Endothelial cell of umbilical vein (primary cell): ENCODE results near the gene AVPR1A. TPM values are rescaled to one million over a fixed set of nuclear protein-coding genes. Genes with fewer than 3 reads are reported as not detected.

Experiments
- BruUV-seq: library from RNA; stranded (reverse); fragments of 400-500 nt; replicated peaks from 2 replicates; lab custom pipeline; 2021; lab: Mats Ljungman, UMichigan
- CTCF ChIA-PET: fragments of 300-600, 350-600 bp; sonication (Branson Sonifier 250); formaldehyde crosslinking; loops from one replicate; lab custom pipeline; 2021; ENCODE audit warnings: antibody characterized with exemption, inconsistent platforms; lab: Charles Lee
- POLR2A ChIA-PET: fragments of 300-600, 350-600 bp; sonication (Branson Sonifier 250); formaldehyde crosslinking; loops from one replicate; lab custom pipeline; 2021; ENCODE audit warnings: antibody characterized with exemption, inconsistent platforms; lab: Charles Lee
- DNase-seq: peaks from one replicate; pipeline ENCODE4 v3.0.0-alpha.2; 2011; ENCODE audit warnings: low read depth, low spot score
- FAIRE-seq: peaks from 2 replicates; lab custom pipeline; 2011; peaks lifted over from hg19 to GRCh38; lab: Jason Lieb, UNC
- H2AFZ ChIP-seq: 2 replicates; pipeline ENCODE4 v1.6.0; 2012; ENCODE audit warnings: low read depth, low read length, control low read depth, inconsistent platforms
- H3K27ac ChIP-seq: 2 replicates; pipeline ENCODE4 v1.5.1; 2011; ENCODE audit warnings: low read depth, mild to moderate bottlenecking, control low read depth, low read length, moderate library complexity; ENCODE audit not compliant: insufficient read depth
- H3K27me3 ChIP-seq, 2 experiments: 2 replicates each; pipeline versions ENCODE4 v1.6.0 to v1.6.1; 2011; ENCODE audit warnings: low read length in 2 of 2, mixed read lengths in 1 of 2; ENCODE audit not compliant: control insufficient read depth in 2 of 2, insufficient read depth in 2 of 2
- H3K36me3 ChIP-seq, 2 experiments: 2 replicates in 1 of 2; 3 replicates in 1 of 2; pipeline ENCODE4 v1.5.1; 2011; ENCODE audit warnings: low read length in 2 of 2, mild to moderate bottlenecking in 1 of 2, moderate library complexity in 1 of 2; ENCODE audit not compliant: control insufficient read depth in 2 of 2, insufficient read depth in 2 of 2; ENCODE audit errors: extremely low read depth in 1 of 2
- H3K4me1 ChIP-seq: 3 replicates; pipeline ENCODE4 v1.5.1; 2011; ENCODE audit warnings: mild to moderate bottlenecking, low read length; ENCODE audit not compliant: control insufficient read depth, insufficient read depth; ENCODE audit errors: extremely low read depth
- H3K4me2 ChIP-seq: 2 replicates; pipeline ENCODE4 v1.6.1; 2011; ENCODE audit warnings: low read length, control low read depth, mixed read lengths; ENCODE audit not compliant: insufficient read depth
- H3K4me3 ChIP-seq, 3 experiments: fragments of 200-600 bp in 1 of 3; sonication (generic), shearing (Covaris generic) in 1 of 3; replicated peaks in 1 of 3; 2 replicates each; pipeline ENCODE4 v1.5.1; 2011 to 2016; ENCODE audit warnings: control low read depth in 3 of 3, low read length in 3 of 3, mild to moderate bottlenecking in 2 of 3, inconsistent platforms in 1 of 3, low read depth in 1 of 3, moderate library complexity in 1 of 3; ENCODE audit not compliant: insufficient read depth in 1 of 3
- H3K79me2 ChIP-seq: 2 replicates; pipeline ENCODE4 v1.6.0; 2012; ENCODE audit warnings: low read length, inconsistent platforms; ENCODE audit not compliant: control insufficient read depth, insufficient read depth
- H3K9ac ChIP-seq: replicated peaks from 2 replicates; pipeline ENCODE3; 2011; ENCODE audit warnings: low read length, control low read depth; ENCODE audit not compliant: insufficient read depth; ENCODE audit errors: extremely low read depth
- H3K9me1 ChIP-seq: replicated peaks from 3 replicates; pipeline ENCODE4 v1.6.0; 2011; ENCODE audit warnings: mild to moderate bottlenecking, low read length; ENCODE audit not compliant: control insufficient read depth, insufficient read depth; ENCODE audit errors: extremely low read depth
- H3K9me3 ChIP-seq: replicated peaks from 2 replicates; pipeline ENCODE4 v1.5.1; 2012; ENCODE audit warnings: low read length, inconsistent platforms; ENCODE audit not compliant: control insufficient read depth, insufficient read depth
- H4K20me1 ChIP-seq: replicated peaks from 2 replicates; pipeline ENCODE3; 2011; ENCODE audit warnings: mild to moderate bottlenecking, low read length; ENCODE audit not compliant: control insufficient read depth, insufficient read depth; ENCODE audit errors: extremely low read depth
- EZH2 ChIP-seq: IDR thresholded peaks from 2 replicates; pipeline ENCODE4 v1.6.1; 2012; ENCODE audit warnings: borderline replicate concordance, low read depth, mild to moderate bottlenecking, moderate library complexity, low read length, inconsistent platforms; ENCODE audit not compliant: severe bottlenecking
- JUN ChIP-seq: IDR thresholded peaks from 2 replicates; pipeline ENCODE4 v1.6.1; 2011; ENCODE audit warnings: borderline replicate concordance, low read depth; ENCODE audit not compliant: insufficient read length, insufficient read depth
- dilution Hi-C: fragments of 300-500 bp; cut with MboI; formaldehyde crosslinking; loops from one replicate; pipeline ENCODE4 v1.15.0; 2019; ENCODE audit warnings: low sequenced_read_pairs; ENCODE audit not compliant: extremely low pct_ligation_motif_present
- intact Hi-C: fragments of 100-400 bp; cut with micrococcal nuclease; formaldehyde crosslinking; loops from one replicate; pipeline ENCODE4 v1.10.0; 2022
- polyA plus RNA-seq, 4 experiments: library from polyadenylated mRNA; depleted of rRNA in 3 of 4; stranded (reverse) in 3 of 4; unstranded in 1 of 4; fragments of >200 nt; gene quantifications; 2 replicates each; pipeline versions ENCODE4 v1.2.1 to v1.2.3, GENCODE V29; 2011 to 2012; ENCODE audit warnings: missing spikeins in 1 of 4
- total RNA-seq: library from RNA; stranded (reverse); gene quantifications from 2 replicates; pipeline ENCODE4 v1.2.3, GENCODE V29; 2021
- TF ChIP-seq, protein P1 (sequence below), 2 donors: IDR thresholded peaks; 1 replicate in 1 of 2; 2 replicates in 1 of 2; pipeline ENCODE4 v1.5.1; 2011; ENCODE audit warnings: low read length in 2 of 2, mild to moderate bottlenecking in 2 of 2, moderate library complexity in 2 of 2, control low read depth in 1 of 2, inconsistent platforms in 1 of 2, low read depth in 1 of 2; ENCODE audit not compliant: insufficient read depth in 1 of 2; ENCODE audit errors: extremely low read depth in 1 of 2

Gene AVPR1A
- total and polyA plus RNA-seq, 2 donors (not counting 3 experiments of a cell fraction or from before 2014, with no cell fraction given) = not detected

DNA sequence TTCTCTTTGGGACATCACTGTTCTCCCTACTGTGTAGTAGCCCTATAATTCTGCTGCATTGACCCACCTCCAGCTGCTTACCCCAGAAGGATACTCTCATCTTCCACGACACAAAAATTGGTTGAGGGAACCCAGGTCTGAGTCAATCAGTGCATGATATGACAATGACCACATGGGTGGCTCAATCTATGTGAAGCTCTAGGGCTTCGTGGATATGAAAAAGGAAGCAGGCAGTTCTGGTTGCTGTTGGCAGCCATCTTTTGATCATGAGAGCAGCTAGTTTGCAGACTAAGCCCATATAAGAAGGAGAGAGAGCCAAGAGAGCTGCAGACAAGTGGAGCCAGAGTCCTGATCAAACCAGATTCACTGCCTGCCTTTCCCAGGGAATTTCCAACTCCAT, 57.9 kb downstream of the AVPR1A start:
- Histone ChIP-seq H3K79me2 (no peaks in the 10 kb centered on the region), H3K4me1 (no peaks in the 10 kb centered on the region), H3K36me3 (no peaks in the 10 kb centered on the region), H3K27ac (no peak overlapping the region), H3K9me3 (no peaks in the 10 kb centered on the region), H2AFZ (no peak overlapping the region), H3K4me2 (no peak overlapping the region), H3K27me3 (peaks cover 0 to 11% of the 10 kb centered on the region in 2 experiments), H4K20me1 (no peaks in the 10 kb centered on the region), H3K9me1 (no peaks in the 10 kb centered on the region), H3K9ac (no peak overlapping the region), H3K4me3 (no peak overlapping the region)
- POLR2A ChIA-PET = no interaction called here
- FAIRE-seq (no peak), DNase-seq (no peak)
- BruUV-seq = no TSS peak
- dilution Hi-C loops = no loop called here
- no peak for TF ChIP-seq EZH2
- no peak for TF ChIP-seq JUN
- TF ChIP-seq, protein P1, sequence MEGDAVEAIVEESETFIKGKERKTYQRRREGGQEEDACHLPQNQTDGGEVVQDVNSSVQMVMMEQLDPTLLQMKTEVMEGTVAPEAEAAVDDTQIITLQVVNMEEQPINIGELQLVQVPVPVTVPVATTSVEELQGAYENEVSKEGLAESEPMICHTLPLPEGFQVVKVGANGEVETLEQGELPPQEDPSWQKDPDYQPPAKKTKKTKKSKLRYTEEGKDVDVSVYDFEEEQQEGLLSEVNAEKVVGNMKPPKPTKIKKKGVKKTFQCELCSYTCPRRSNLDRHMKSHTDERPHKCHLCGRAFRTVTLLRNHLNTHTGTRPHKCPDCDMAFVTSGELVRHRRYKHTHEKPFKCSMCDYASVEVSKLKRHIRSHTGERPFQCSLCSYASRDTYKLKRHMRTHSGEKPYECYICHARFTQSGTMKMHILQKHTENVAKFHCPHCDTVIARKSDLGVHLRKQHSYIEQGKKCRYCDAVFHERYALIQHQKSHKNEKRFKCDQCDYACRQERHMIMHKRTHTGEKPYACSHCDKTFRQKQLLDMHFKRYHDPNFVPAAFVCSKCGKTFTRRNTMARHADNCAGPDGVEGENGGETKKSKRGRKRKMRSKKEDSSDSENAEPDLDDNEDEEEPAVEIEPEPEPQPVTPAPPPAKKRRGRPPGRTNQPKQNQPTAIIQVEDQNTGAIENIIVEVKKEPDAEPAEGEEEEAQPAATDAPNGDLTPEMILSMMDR (IDR thresholded peaks at IDR 0.05; ENCODE audit: extremely low read depth in 1 of 2, insufficient read depth in 1 of 2, low read depth in 1 of 2, low read length in 2 of 2) = no peak
- intact Hi-C loops = no loop called here
- CTCF ChIA-PET = interaction anchor here (1.3 kb wide), 1 partner anchor 9 kb away, joined by 4 read pairs; no protein-coding TSS in a partner anchor

Other genes starting within 250 kb of the AVPR1A start
- gene PPM1H, start 216.1 kb downstream of the AVPR1A start, total RNA-seq = 4.9 and 7.2 TPM in 2 replicates
- 1.0 and 1.1 TPM in 2 replicates for gene PPM1H, start 216.1 kb downstream of the AVPR1A start, polyA plus RNA-seq